IPS DF 6.9 (cell line): Measurements from ENCODE around the gene MMP14.

Experiments
- DNase-seq: peaks from one replicate; pipeline ENCODE4 v3.0.0-alpha.2; 2013; ENCODE audit warnings: low read depth, low spot score
- H3K27ac ChIP-seq: one replicate; pipeline ENCODE4 v1.5.1; 2013; ENCODE audit warnings: low read length, control low read depth
- H3K27me3 ChIP-seq: 2 replicates; pipeline ENCODE4 v1.6.1; 2013; ENCODE audit warnings: mild to moderate bottlenecking, low read length; ENCODE audit not compliant: control insufficient read depth, insufficient read depth
- H3K36me3 ChIP-seq: 2 replicates; pipeline ENCODE4 v1.6.1; 2013; ENCODE audit warnings: low read length; ENCODE audit not compliant: control insufficient read depth, insufficient read depth
- H3K4me1 ChIP-seq: 2 replicates; pipeline ENCODE4 v1.6.1; 2013; ENCODE audit warnings: low read length; ENCODE audit not compliant: control insufficient read depth, insufficient read depth
- H3K4me3 ChIP-seq: 2 replicates; pipeline ENCODE4 v1.5.1; 2013; ENCODE audit warnings: mild to moderate bottlenecking, low read length
- H3K9me3 ChIP-seq: 2 replicates; pipeline ENCODE4 v1.6.1; 2013; ENCODE audit warnings: low read length, inconsistent platforms; ENCODE audit not compliant: control insufficient read depth, insufficient read depth
- WGBS: extraction: QIAGEN DNeasy Blood & Tissue Kit; methylation state at CpG from one replicate; pipeline ENCODE4 v1.1.7; 2013; ENCODE audit warnings: mixed read lengths, missing lambda C conversion rate; ENCODE audit not compliant: insufficient read length, insufficient coverage; 5-methylcytosine and 5-hydroxymethylcytosine counted together

The MMP14 gene

GRCh38 chr14:22897357-22897756 lies 61.0 kb downstream of the MMP14 start:
- Histone ChIP-seq H3K27ac (no peak overlapping the region), H3K27me3 (peaks cover 10% of the 10 kb centered on the region), H3K4me1 (no peaks in the 10 kb centered on the region), H3K36me3 (peaks cover 15% of the 10 kb centered on the region), H3K9me3 (no peaks in the 10 kb centered on the region), H3K4me3 (no peak overlapping the region)
- WGBS, result no CpG with 5 or more reads among the region's 1 CpG
- DNase-seq, result no peak
